Stimulated activated CD4-positive, alpha-beta T cell treated with anti-CD3 and anti-CD28 coated beads, Interleukin-4, amount 100 ng/mL, for 48 hours (primary cell): Measurements from ENCODE around the gene SERPINA10.

ENCODE experiments used
- DNase-seq, 2 donors: peaks; one replicate each; pipeline ENCODE4 v3.0.0-alpha.2; 2020; ENCODE audit warnings: low read depth in 2 of 2

The SERPINA10 gene

DNA sequence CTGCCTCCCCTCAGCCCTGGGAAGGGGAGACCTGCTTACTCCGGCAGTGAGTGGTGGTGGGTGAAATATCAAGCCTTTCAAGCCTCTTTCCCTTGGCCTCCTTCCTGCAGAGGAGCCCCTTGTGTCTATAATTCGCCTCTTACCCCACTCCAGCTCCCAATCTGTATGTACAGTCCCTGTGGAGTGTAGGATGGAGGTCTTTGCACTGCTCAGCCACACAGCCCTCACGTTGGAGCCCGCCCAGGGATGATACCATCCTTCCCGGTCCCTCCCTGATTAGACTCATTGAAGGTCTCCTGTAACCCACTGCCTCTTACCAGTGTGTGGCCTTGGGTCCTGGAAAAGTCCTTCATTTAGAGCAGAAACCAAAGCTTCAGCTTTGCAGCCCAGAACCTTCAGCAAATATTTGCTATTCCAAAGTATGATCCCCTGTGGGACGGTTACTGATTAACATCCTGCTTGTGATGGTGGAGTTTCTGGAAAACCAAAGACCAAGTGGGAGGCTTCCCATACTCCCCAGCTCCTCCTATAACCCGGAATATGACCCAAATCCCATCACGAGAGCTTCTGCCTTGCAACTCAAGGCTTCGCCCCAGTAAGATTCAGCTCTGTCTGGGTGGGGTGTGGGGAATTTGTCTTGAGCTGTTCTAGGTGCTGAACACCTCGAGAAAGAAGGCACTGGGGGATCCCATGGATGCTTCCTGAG, at the start of gene SERPINA10:
Gene SERPINA10, minus strand, starts transcription at position 397 of the 706 bp plus-strand sequence. CDS start 2,675 bp downstream, outside the sequence.
- no peak for DNase-seq

DNA sequence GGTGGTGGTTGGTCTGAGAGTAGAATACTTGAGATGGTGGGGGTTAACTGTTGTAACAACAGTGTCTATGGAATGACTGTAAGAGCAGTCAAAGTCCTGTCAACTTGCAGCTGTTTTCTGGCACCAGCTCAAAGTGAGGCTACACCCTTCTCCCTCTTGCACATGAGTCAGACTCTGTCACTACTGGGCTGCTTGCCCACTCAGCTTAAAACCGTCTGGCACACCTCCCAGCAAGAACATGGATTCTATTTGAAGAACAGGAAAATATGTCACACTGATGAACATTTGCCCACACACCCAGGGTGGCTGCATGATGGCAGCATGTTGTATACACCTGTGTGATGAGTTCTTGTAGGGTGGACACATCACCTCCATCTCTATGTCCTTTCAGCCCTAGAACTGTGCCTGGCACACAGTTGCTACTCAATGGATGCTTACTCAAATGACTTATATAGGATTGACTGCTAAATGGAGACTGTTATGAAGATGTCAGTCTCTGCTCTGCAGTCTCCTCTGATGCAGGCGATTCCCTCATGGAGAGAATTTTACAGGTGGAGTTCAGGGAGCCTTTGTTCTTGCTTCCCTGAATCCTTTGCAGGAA, 49.4 kb upstream of the SERPINA10 start:
- peak in 1 of 2 donors; percentile 16 for DNase-seq

- peak in 1 of 2 donors; percentile 2 for DNase-seq
These were observed 48.7 kb upstream of the SERPINA10 start for GRCh38 chr14:94341656-94342333.

DNA sequence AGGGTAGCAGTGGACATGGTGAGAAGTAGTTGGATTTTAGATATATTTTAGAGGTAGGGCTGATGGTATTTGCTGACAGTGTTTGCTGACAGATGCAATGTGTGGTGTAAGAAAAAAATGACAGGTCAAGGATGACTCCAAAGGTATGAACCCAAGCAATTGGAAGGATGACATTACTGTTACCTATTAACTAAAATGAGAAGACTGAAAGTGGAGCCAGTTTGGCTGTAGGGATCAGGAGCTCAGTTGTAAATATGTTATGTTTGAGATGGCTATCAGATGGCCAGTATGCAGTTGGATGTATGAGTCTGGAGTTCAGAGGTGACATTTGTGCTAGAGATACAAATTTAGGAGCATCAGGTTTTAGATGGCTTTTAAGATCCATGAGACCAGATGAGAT, 47.5 kb upstream of the SERPINA10 start:
- no peak for DNase-seq

- no peak for DNase-seq
These were observed 45.0 kb upstream of the SERPINA10 start for GRCh38 chr14:94338023-94338422.

- DNase-seq, result peak in 1 of 2 donors; percentile 7
These were observed 44.2 kb upstream of the SERPINA10 start for GRCh38 chr14:94337274-94337673.

DNA sequence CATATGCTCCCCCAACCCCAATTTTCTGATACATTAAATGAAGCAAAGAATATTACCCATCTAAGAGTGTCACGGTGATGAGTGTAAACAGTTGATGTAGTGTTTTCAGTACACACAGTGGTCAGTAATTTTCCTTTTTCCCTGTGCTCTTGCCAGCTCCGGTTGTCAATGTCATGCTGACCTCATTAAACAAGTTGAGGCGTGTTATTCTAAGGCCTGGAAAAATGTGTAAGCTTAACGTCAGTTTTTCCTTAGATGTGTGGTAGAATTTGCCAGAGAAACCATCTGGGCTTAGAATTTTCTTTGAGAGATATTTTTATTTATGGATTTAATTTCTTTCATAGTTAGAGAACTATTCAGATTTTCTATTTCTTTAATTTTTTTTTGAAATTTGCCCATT, 41.8 kb upstream of the SERPINA10 start:
- no peak for DNase-seq

DNA sequence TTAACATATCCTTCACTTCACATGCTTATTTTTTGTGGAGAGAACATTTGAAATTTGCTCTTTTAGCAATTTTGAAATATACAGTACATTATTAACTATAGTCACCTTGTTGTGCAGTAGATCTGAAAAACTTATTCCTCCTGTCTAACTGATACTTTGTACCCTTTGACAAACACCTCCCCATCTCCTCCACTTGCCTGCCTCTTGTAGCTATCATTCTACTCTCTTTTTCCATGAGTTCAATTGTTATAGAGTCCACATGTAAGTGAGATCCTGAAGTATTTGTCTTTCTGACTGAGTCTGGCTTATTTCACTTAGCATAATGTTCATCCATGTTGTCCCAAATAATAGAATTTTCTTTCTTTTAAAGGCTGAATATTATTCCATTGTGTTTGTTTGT, 39.5 kb upstream of the SERPINA10 start:
- DNase-seq, result no peak

- DNase-seq, result no peak
These were observed 39.1 kb upstream of the SERPINA10 start for GRCh38 chr14:94332063-94332583.

- no peak for DNase-seq
These were observed 38.4 kb upstream of the SERPINA10 start for GRCh38 chr14:94331462-94331861.

DNA sequence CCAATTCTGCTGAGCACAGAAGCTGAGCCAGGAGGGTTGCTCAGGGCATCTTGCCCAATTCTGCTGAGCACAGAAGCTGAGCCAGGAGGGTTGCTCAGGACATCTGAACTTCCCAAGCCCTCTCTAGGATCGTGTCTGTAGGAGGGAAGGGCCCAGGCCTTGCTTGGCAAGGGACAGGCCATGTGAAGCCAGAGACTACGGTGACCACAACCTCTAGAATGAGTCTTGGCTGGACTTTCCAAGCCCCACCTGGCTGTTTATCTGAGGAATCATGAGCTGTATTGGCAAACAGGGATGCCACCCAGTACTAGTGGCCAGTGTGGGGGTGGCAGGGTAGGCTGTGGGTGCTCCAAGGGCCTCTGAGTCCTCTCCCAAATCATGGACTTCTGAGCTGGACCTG, 37.8 kb upstream of the SERPINA10 start:
- no peak for DNase-seq

DNA sequence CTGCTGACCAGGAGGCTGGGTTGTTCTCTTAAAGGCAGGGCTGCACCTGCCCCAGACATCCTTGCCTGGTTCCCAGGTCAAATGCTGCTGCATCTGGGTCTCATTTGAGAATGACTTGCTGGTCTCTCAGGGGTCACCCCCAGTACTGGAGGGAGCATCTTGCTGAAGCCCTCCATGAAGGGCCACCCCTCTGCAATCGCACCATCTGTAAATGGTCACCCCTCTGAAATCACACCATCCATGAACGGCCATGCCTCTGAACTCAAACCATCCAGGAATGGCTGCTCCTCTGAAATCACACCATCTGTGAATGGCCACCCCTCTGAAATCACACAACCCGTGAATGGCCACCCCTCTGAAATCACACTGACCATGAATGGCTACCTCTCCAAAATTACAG, 37.4 kb upstream of the SERPINA10 start:
- DNase-seq, result no peak

DNA sequence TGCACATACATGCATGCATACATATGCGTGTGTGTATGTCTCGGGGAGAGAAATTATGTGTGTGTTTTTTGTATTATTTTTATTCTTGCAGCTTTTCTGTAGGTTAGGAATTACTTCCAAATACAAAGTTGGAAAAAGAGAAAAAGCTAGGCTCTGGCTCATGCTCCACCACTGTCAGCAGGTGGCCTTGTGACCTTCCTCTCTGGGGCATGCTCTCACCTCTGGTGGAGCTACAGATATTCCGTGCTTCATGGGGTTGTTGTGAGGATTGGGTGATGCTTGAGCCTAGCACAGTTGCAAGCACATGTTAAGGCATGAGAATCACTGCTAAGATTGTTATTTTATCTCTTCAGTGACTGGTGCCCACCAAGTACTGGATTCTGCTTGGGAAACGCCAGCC, 36.8 kb upstream of the SERPINA10 start:
- no peak for DNase-seq

DNA sequence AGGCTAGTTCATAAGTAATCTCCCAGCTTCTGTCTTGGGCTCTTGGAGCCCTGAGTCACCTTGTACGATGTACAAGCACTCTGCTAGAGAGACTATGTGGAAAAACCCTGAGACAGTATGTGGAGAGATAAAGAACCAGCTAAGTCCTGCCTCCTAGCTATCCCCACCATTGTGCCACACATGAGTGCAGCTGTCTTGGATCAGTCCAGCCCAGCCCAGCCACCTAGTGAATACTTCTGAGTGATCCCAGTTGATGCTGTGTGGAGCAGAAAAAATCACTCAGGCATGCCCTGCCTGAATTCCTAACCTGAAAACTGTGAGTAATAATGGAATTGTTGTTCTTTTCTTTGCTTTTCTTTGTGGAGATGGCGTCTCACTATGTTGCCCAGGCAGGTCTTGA, 35.1 kb upstream of the SERPINA10 start:
- DNase-seq, result no peak

DNA sequence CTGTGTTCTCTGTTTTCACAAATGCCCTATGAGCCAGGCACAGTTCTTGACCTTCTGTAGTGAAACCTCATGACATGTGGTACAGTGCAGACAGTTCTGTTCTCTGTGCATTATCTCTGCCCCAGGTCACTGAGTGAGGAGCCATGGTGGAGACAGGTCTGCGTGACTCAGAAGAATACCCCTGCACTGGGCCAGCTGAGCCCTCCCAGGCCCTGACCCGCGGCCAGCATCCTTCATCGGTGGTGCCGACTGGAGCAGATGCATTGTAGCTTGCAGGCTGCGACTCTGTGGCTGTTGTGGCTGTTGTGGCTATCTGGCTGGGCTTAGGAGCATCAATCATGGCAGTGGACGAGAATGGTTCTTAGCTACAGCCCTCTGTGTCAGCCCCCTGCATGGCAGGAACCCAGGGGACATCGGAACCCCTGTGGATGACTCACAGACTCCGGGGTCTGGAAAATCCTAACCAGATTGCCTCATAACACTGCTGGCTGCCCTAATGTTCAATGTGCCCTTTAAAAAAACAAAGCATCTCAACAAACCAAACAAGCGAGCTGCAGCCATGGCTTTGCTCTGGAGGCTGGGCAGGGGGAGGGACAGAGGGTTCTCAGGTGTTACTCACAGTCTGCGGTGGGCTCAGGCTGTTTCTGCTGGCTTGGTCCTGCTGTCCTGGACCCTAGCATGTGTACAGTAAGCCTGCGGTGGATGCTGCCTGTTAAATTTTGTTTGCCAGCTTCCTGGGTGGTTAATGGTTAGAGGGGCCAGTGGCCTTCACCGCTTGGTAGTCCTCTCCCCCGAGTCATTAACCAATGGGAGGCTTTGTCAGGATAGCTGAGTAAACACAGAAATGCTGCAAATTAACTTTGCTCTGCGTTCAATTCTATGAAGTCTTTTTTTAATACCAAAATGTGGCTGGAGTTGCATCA, 29.8 kb upstream of the SERPINA10 start, which contains the start of gene SERPINA6:
Gene SERPINA6, minus strand, starts transcription at position 689 of the 923 bp plus-strand sequence. CDS start 8,688 bp downstream, outside the sequence.
- no peak for DNase-seq

- no peak for DNase-seq
These were observed 28.6 kb upstream of the SERPINA10 start for GRCh38 chr14:94321421-94322271.

DNA sequence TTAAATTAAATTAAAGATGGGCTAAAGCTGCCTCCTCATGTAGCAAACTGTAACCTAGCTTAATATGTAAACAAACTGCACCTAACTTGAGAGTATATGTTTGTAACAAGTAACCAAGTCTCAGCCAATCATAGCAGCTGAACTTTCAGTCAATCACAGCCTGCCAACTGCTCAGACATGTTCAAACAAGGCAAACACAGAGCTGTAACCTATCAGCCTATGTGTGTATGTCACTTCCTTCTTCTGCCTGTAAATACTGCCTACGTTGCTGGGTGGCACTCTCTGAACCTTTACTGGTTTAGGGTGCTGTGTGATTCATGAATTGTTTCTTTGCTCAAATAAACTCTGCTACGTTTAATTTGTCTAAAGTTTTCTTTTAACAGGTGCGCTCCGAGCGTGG, 27.2 kb upstream of the SERPINA10 start:
- DNase-seq, result no peak

DNA sequence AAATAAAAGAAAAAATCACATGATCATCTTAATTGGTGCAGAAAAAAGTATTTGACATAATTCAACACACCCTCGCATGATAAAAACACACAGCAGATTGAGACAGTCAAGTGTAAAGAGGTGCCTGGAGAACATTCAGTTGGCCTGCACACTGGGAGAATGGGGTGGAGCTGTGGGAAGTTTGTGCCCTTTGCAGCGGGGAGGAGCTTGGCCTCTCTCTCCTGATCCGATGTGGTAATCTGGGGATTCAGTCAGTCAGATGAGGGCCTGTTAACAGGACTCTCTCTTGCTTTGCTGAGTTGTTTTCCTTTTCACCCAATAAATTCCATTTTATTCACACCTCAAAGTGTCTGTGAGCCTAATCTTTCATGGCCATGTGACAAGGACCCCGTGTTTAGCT, 24.2 kb upstream of the SERPINA10 start:
- DNase-seq, result no peak

DNA sequence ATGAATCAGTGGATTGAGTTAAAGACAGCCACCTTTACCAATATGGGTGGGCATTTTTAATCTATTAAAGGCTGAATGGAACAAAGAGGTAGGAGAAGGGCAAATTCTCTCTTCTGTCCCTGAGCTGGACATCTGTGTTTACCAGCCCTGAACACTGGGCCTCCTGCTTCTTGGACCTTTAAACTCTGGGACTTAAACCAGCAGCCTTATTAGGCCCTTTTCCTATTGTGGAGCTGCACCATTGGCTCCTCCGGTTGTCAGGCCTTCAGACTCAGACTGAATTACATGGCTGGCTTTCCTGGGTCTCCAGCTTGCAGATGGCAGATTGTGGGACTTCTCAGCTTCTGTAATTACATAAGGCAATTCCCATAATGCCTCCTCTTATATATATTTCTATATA, 23.6 kb upstream of the SERPINA10 start:
- no peak for DNase-seq

DNA sequence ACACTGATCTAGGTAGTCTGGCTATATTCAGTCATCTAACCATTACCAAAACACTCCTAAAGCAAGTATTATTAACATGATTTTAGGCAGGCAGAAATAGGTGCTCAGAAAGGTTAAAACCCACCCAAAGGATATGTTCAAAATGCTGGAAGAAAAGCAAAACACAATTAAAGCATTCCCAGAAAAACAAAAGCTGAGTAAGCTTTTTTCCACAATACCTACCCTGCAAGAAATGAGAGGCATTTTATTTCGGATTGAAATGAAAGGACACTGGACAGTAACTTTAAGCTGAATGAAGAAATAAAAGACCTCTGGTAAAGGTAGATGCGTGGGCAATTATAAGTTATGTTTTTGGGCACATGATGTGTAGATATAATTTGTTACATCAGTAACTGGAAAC, 21.8 kb upstream of the SERPINA10 start:
- no peak for DNase-seq
